GM12878 (cell line): ENCODE results near the gene RAB11FIP2. TPM values are rescaled to one million over a fixed set of nuclear protein-coding genes. Genes with fewer than 3 reads are reported as not detected.

Source experiments
- ATAC-seq: fragments of 200-7000 bp; cut with Tn5 transposase; 3 replicates; pipeline ENCODE4 v1.9.1; 2020; ENCODE audit warnings: mild to moderate bottlenecking, moderate library complexity
- BruUV-seq: library from RNA; stranded (reverse); fragments of 400-500 nt; replicated peaks from 2 replicates; lab custom pipeline; 2021; lab: Mats Ljungman, UMichigan
- CTCF ChIA-PET: fragments of 300-600 bp; sonication (Branson Sonifier 250); formaldehyde crosslinking; extraction: SDS; loops from one replicate; lab custom pipeline; 2021; ENCODE audit warnings: inconsistent platforms; lab: Yijun Ruan, JAX
- POLR2A ChIA-PET: fragments of 350-600 bp; formaldehyde crosslinking; extraction: SDS; loops from one replicate; lab custom pipeline; 2021; ENCODE audit warnings: inconsistent platforms; lab: Charles Lee
- RAD21 ChIA-PET: fragments of 300-600 bp; sonication (Branson Sonifier 250); formaldehyde crosslinking; loops from one replicate; lab custom pipeline; 2023; ENCODE audit warnings: antibody characterized with exemption; ENCODE audit not compliant: unreplicated experiment; lab: Charles Lee
- SMC1A ChIA-PET: fragments of 300-600 bp; sonication (Branson Sonifier 250); formaldehyde crosslinking; loops from one replicate; lab custom pipeline; 2023; ENCODE audit not compliant: unreplicated experiment, uncharacterized antibody; lab: Charles Lee
- DNase-seq: peaks from one replicate; pipeline ENCODE4 v3.0.0-alpha.2; 2011; ENCODE audit warnings: low read depth, low spot score
- FAIRE-seq: peaks from 3 replicates; lab custom pipeline; 2011; peaks lifted over from hg19 to GRCh38; lab: Jason Lieb, UNC
- H2AFZ ChIP-seq: 2 replicates; pipeline ENCODE4 v1.6.0; 2011; ENCODE audit warnings: low read depth, low read length, control low read depth; ENCODE audit not compliant: control insufficient read depth
- H3K27ac ChIP-seq: 2 replicates; pipeline ENCODE4 v1.5.1; 2011; ENCODE audit warnings: control low read depth; ENCODE audit not compliant: control insufficient read depth, insufficient read depth
- H3K27me3 ChIP-seq, 2 experiments: replicated peaks in 1 of 2; 2 replicates each; pipeline versions ENCODE4 v1.6.0 to v1.6.1; 2011; ENCODE audit warnings: low read length in 1 of 2; ENCODE audit not compliant: control insufficient read depth in 2 of 2, insufficient read depth in 2 of 2
- H3K36me3 ChIP-seq, 2 experiments: 2 replicates each; pipeline ENCODE4 v1.5.1; 2011; ENCODE audit warnings: low read length in 1 of 2; ENCODE audit not compliant: control insufficient read depth in 2 of 2, insufficient read depth in 2 of 2
- H3K4me1 ChIP-seq: 2 replicates; pipeline ENCODE4 v1.6.1; 2011; ENCODE audit warnings: mild to moderate bottlenecking, low read length, moderate library complexity, mixed read lengths; ENCODE audit not compliant: control insufficient read depth, insufficient read depth
- H3K4me2 ChIP-seq: 2 replicates; pipeline ENCODE4 v1.6.0; 2011; ENCODE audit warnings: control low read depth; ENCODE audit not compliant: control insufficient read depth, insufficient read depth
- H3K4me3 ChIP-seq: fragments of 200-600 bp; sonication (generic); 2 replicates; pipeline ENCODE4 v1.5.1; 2016
- H3K79me2 ChIP-seq: 2 replicates; pipeline ENCODE4 v1.6.0; 2011; ENCODE audit warnings: low read length; ENCODE audit not compliant: control insufficient read depth, insufficient read depth
- H3K9ac ChIP-seq: 2 replicates; pipeline ENCODE4 v1.8.0; 2011; ENCODE audit warnings: low read length, control low read depth, mixed read lengths; ENCODE audit not compliant: control insufficient read depth, insufficient read depth
- H3K9me3 ChIP-seq: replicated peaks from 3 replicates; pipeline ENCODE4 v1.5.1; 2011; ENCODE audit warnings: mild to moderate bottlenecking, low read length; ENCODE audit not compliant: control insufficient read depth, insufficient read depth
- H4K20me1 ChIP-seq: 2 replicates; pipeline ENCODE4 v1.6.0; 2011; ENCODE audit not compliant: control insufficient read depth, insufficient read depth
- ETV6 ChIP-seq, 2 experiments: fragments of 450-650 bp in 1 of 2; IDR thresholded peaks in 1 of 2; conservative IDR thresholded peaks in 1 of 2; 2 replicates each; pipeline ENCODE4 v1.6.1; 2014; ENCODE audit warnings: antibody characterized with exemption in 1 of 2, borderline replicate concordance in 1 of 2, low read depth in 1 of 2, mild to moderate bottlenecking in 1 of 2, moderate library complexity in 1 of 2
- GATAD2B ChIP-seq: fragments of 450-650 bp; conservative IDR thresholded peaks from 2 replicates; pipeline ENCODE4 v1.6.1; 2017; ENCODE audit warnings: low read depth, mild to moderate bottlenecking, moderate library complexity
- NBN ChIP-seq: fragments of 450-650 bp; IDR thresholded peaks from 2 replicates; pipeline ENCODE4 v1.6.1; 2016
- NR2C1 ChIP-seq: fragments of 450-650 bp; IDR thresholded peaks from 2 replicates; pipeline ENCODE4 v1.6.1; 2017; ENCODE audit warnings: antibody characterized with exemption, mild to moderate bottlenecking, moderate library complexity
- whole genome bisulfite sequencing: methylation state at CpG from one replicate; pipeline ENCODE4 v1.1.6; 2016; ENCODE audit warnings: low lambda C conversion rate; ENCODE audit not compliant: insufficient replicate concordance, insufficient coverage; ENCODE audit errors: missing lambda C conversion rate; 5-methylcytosine and 5-hydroxymethylcytosine counted together
- in situ Hi-C: fragments of 300-500 bp; cut with MboI; formaldehyde crosslinking; loops from 9 replicates; pipeline ENCODE4 v1.14.3; 2018; ENCODE audit warnings: mixed read lengths
- intact Hi-C: fragments of 100-400 bp; cut with micrococcal nuclease; formaldehyde crosslinking; loops from one replicate; pipeline ENCODE4 v1.14.2; 2022; ENCODE audit not compliant: unreplicated experiment
- polyA plus RNA-seq, 11 experiments: library from polyadenylated mRNA; depleted of rRNA in 4 of 11; unstranded in 6 of 11; stranded (reverse) in 5 of 11; fragments of >200 nt; fragmentation: Nextera tagmentation in 4 of 11; fragmentation: Illumina TruSeq in 1 of 11; extraction: Ambion mirVana in 4 of 11; extraction: Trizol in 1 of 11; gene quantifications; 1 replicate in 1 of 11; 2 replicates in 10 of 11; pipeline versions ENCODE4 v1.2.1 to v1.2.3, GENCODE V29; 2011 to 2016; ENCODE audit warnings: inconsistent platforms in 2 of 11, missing spikeins in 2 of 11, low read depth in 1 of 11
- total RNA-seq, 4 experiments: library from RNA; depleted of rRNA in 3 of 4; stranded (reverse); fragments of >200 nt in 3 of 4; fragmentation: Illumina TruSeq in 1 of 4; extraction: Trizol in 1 of 4; gene quantifications; 2 replicates each; pipeline versions ENCODE4 v1.2.1 to v1.2.3, GENCODE V29; 2013 to 2021
- TF ChIP-seq, protein P1 (sequence below): fragments of 450-650 bp; formaldehyde crosslinking; IDR thresholded peaks from 2 replicates; pipeline ENCODE4 v1.4.0; 2022; ENCODE audit warnings: mild to moderate bottlenecking, moderate library complexity
- TF ChIP-seq, protein P2 (sequence below): fragments of 450-650 bp; IDR thresholded peaks from 2 replicates; pipeline ENCODE4 v1.6.1; 2017; ENCODE audit warnings: mild to moderate bottlenecking
- TF ChIP-seq, protein P3 (sequence below): fragments of 450-650 bp; conservative IDR thresholded peaks from 2 replicates; pipeline ENCODE4 v1.6.1; 2017; ENCODE audit warnings: mild to moderate bottlenecking, moderate library complexity

RAB11FIP2 gene
- total and polyA plus RNA-seq, 10 of the 15 experiments (the other 5 are each of a cell fraction or from before 2014, with no cell fraction given), result 1.8 to 16.7 (median 4.3) TPM

DNA sequence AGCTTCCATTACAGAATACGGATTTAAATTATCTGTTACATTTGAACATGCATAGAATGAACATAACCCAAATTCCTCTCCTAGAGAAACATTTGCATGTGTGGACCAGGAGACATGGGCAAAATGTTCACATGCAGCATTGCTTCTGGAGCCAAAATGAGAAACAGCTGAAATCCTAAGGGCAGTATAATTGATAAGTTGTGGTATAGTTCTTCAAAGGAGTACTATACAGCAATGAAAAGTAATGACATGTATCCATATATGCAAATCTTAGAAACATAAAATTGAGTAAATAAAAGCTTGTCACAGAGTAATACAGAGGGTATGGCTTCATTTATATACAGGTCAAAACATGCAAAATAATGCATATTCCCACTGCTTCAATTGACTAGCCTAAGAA, 77.1 kb downstream of the RAB11FIP2 start (continued):
- TF ChIP-seq, protein P1, sequence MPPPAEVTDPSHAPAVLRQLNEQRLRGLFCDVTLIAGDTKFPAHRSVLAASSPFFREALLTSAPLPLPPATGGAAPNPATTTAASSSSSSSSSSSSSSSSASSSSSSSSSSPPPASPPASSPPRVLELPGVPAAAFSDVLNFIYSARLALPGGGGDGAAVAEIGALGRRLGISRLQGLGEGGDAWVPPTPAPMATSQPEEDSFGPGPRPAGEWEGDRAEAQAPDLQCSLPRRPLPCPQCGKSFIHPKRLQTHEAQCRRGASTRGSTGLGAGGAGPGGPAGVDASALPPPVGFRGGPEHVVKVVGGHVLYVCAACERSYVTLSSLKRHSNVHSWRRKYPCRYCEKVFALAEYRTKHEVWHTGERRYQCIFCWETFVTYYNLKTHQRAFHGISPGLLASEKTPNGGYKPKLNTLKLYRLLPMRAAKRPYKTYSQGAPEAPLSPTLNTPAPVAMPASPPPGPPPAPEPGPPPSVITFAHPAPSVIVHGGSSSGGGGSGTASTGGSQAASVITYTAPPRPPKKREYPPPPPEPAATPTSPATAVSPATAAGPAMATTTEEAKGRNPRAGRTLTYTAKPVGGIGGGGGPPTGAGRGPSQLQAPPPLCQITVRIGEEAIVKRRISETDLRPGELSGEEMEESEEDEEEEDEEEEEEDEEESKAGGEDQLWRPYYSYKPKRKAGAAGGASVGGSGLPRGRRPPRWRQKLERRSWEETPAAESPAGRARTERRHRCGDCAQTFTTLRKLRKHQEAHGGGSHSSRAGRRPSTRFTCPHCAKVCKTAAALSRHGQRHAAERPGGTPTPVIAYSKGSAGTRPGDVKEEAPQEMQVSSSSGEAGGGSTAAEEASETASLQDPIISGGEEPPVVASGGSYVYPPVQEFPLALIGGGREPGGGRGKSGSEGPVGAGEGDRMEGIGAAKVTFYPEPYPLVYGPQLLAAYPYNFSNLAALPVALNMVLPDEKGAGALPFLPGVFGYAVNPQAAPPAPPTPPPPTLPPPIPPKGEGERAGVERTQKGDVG, result no peak

DNA sequence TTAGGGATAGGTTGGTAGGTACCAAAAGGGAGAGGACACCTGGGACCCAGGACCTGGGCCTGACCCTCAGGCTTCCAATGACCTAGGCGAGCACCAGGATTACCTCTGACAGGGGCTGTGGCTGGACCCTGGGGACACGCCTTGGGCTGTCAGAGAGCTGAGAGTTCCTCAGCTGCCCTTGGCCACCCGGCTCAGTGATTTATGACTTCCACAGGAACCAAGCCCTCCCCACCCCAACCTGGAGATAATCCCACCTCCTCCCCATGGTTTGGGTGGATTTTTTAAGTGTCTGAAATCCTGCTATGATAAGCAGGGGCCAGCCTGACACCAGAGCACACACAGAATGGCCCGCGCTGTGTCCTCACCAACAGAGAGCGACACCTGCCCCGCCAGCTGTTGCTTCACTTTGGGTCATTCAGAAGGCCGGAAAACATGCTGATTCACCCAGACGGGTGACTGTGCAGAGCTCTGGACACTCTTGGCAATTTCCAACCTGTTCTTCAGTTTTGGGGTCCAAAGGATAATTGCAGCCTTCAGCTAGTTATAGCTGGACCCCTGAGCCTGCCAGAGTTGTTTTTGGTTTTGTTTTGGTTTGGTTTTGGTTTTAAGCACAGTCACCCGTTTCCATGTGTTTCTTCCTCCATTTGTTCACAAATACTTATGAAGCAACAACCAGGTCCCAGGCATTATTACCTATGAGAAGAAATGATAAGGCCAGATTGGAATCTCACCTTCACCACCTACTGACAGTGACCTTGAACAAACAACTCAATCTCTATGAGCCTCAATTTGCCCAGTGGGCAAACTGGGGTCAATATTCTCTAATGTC, 78.2 kb downstream of the RAB11FIP2 start:
- CTCF ChIA-PET, result interaction anchor here (1.6 kb wide), 1 partner anchor 14 kb away, joined by 3 read pairs; no protein-coding TSS in a partner anchor
- H3K79me2 ChIP-seq, result no peaks in the 10 kb centered on the region
- H3K4me1 ChIP-seq, result no peaks in the 10 kb centered on the region
- no TSS peak for BruUV-seq
- RAD21 ChIA-PET, result no interaction called here
- H2AFZ ChIP-seq, result no peak overlapping the region
- no peak overlapping the region for H3K9ac ChIP-seq
- H3K4me2 ChIP-seq, result no peak overlapping the region
- POLR2A ChIA-PET, result no interaction called here
- H3K36me3 ChIP-seq, result no peaks in the 10 kb centered on the region
- H4K20me1 ChIP-seq, result no peaks in the 10 kb centered on the region
- no peak for TF ChIP-seq GATAD2B
- no peak for TF ChIP-seq NBN
- TF ChIP-seq ETV6 (conservative IDR thresholded peaks at IDR 0.05 in 1 of 2, IDR thresholded peaks at IDR 0.05 in 1 of 2; ENCODE audit: borderline replicate concordance in 1 of 2, low read depth in 1 of 2), result no peak
- TF ChIP-seq, protein P2, sequence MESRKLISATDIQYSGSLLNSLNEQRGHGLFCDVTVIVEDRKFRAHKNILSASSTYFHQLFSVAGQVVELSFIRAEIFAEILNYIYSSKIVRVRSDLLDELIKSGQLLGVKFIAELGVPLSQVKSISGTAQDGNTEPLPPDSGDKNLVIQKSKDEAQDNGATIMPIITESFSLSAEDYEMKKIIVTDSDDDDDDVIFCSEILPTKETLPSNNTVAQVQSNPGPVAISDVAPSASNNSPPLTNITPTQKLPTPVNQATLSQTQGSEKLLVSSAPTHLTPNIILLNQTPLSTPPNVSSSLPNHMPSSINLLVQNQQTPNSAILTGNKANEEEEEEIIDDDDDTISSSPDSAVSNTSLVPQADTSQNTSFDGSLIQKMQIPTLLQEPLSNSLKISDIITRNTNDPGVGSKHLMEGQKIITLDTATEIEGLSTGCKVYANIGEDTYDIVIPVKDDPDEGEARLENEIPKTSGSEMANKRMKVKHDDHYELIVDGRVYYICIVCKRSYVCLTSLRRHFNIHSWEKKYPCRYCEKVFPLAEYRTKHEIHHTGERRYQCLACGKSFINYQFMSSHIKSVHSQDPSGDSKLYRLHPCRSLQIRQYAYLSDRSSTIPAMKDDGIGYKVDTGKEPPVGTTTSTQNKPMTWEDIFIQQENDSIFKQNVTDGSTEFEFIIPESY, result no peak
- TF ChIP-seq, protein P3, sequence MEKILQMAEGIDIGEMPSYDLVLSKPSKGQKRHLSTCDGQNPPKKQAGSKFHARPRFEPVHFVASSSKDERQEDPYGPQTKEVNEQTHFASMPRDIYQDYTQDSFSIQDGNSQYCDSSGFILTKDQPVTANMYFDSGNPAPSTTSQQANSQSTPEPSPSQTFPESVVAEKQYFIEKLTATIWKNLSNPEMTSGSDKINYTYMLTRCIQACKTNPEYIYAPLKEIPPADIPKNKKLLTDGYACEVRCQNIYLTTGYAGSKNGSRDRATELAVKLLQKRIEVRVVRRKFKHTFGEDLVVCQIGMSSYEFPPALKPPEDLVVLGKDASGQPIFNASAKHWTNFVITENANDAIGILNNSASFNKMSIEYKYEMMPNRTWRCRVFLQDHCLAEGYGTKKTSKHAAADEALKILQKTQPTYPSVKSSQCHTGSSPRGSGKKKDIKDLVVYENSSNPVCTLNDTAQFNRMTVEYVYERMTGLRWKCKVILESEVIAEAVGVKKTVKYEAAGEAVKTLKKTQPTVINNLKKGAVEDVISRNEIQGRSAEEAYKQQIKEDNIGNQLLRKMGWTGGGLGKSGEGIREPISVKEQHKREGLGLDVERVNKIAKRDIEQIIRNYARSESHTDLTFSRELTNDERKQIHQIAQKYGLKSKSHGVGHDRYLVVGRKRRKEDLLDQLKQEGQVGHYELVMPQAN, result no peak
- no peak for TF ChIP-seq NR2C1
- in situ Hi-C loops (no loop called here), intact Hi-C loops (no loop called here)
- WGBS, result 60% methylated on average over 10 of the region's 10 CpGs
- no peak overlapping the region for H3K27ac ChIP-seq
- H3K9me3 ChIP-seq, result no peaks in the 10 kb centered on the region
- no peak for FAIRE-seq
- SMC1A ChIA-PET, result no interaction called here
- ATAC-seq, result no peak
- no peak overlapping the region for H3K4me3 ChIP-seq
- no peak for DNase-seq
- peaks cover 1 to 3% of the 10 kb centered on the region in 2 experiments; a peak in 2 of 4 replicates for H3K27me3 ChIP-seq
